Activated T-cell treated with anti-CD3 and anti-CD28 coated beads for 4 hours (primary cell): ENCODE results near the gene MIDN.
"Not testable (repeated sequence)": the region's sequence is repeated elsewhere in the genome, so short reads cannot be mapped to it uniquely, and the experiment has no call there.

Source experiments
- DNase-seq: peaks from one replicate; pipeline ENCODE4 v3.0.0-alpha.2; 2020

MIDN gene

DNA sequence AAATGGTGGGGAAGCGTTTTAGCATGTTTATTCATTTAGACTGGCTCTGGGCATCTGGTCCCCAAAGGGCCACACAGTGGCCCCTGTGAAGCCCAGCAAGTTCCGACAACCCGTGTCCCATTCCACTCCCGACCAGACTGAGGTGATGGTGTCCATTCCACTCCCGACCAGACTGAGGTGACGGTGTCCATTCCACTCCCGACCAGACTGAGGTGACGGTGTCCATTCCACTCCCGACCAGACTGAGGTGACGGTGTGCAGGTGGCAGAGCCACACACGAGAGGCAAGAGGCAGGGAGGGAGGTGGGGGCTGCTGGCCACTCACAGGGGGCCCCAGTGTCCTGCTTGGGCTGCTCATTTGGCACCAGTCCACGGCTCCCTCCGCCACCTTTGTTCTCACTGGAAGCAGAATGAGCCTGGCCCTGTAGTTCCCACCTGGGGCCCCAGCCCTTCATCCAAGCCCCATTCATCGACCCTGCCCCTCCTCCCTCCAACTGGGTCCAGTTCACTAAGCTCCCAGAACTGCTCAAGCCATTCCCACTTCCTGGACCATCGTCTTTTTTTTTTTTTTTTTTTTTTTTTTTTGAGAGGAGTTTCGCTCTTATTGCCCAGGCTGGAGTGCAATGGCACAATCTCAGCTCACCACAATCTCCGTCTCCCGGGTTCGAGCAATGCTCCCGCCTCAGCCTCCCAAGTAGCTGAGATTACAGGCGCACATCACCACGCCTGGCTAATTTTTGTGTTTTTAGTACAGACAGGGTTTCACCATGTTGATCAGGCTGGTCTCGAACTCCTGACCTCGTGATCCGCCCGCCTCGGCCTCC is 1.9 kb upstream of the MIDN start:
- DNase-seq: not testable (repeated sequence)

DNA sequence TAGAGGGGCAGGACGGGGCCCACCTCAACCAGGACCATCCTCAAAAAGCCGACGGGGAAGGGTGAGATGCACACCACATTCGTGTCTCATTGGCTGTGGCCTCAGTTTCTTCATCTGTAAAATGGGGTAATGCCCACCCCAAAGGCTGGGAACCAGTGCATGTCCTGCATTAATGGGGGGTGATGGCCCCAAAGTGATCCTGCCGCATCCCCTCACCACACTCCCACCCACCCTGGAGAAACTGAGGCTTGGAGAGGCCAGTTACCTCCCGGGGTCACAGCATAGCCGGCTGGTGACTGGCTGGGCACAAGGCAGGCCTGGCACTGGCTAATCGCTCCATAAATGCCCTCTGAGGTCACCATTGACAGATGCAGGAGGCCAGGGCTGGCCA is 640 bp upstream of the MIDN start:
- no peak for DNase-seq

- DNase-seq: peak; percentile 77
These were observed 459 bp downstream of the MIDN start for GRCh38 chr19:1248786-1249297.

DNA sequence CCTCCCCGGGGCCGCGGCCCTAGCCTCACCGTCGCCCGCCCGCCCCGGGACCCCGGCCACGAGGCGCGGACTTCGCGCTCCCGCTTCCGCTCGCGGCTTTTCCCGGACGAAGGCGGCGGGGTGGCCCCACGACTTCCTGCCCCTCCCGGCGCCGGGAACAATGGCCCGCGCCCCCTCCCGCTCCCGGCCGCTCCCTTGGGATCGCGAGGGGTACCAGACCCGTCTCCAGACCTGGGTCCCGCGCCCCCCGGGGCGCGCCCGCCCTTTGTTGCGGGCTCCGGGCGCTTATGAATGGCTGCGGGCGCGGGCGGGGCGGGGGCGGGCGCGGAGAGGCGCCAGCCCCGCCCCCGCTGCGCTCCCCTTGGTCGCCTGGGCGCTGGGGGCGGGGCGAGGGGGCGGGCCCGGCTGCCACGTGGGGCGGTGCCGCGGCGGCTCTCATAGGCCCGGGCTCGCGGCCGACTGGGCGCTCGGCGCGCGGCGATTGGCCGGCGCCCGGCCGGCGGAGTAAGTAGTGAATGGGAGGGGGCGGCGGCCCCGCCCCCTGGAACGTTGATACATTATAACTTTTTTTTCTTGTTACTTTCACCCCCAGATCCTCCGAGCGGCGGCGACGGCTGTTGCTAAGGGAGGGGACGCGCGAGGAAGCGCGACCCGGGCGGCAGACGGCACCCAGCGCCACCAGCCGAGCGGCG is 1.1 kb downstream of the MIDN start:
- DNase-seq: peak; percentile 92

- no peak for DNase-seq
These were observed 1.6 kb downstream of the MIDN start for GRCh38 chr19:1249990-1250436.

DNA sequence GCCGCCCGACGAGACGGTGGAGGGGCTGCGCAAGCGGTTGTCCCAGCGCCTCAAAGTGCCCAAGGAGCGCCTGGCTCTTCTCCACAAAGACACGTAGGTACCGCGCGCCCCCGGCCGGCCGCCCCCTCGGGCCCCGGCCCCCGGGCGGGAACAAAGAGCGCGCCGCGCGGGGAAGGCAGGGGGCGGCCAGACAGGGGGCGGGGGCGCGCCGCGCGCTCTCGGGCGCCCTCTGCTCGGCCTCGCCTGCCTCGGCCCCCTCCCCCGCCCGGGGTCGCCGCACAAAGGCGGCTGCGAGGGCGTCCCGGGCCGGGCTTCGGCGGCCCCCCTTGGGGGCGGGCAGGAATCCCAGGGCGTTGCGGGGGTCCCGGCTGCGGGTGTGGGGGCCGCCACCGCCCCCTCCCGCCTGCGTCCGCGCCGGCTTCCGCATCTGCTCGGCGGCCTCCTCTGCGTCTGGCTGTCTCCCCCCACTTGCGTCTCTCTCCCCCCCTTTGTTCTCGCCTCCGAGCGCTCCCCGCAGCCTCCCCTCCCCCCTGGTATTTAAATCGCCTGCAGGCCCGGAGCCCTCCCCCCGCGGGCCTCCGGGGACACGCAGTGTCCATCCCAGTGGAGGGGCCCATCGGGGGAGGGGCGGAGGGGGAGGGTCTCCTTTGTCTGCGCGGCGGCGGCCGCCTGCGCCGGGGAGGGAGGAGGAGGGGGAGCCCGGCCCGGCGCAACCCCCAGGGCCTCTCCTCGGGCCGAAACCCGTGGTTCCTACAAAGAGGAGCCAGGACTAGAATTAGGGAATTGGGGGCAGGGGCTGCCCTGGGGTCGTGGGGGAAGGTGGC is 2.3 kb downstream of the MIDN start:
- DNase-seq: peak; percentile 39

GRCh38 chr19:1251330-1252220 is 3.2 kb downstream of the MIDN start:
- peak; percentile 53 for DNase-seq

- DNase-seq: peak; percentile 42
These were observed 3.9 kb downstream of the MIDN start for GRCh38 chr19:1252221-1252820.

- DNase-seq: peak; percentile 38
These were observed 4.6 kb downstream of the MIDN start for GRCh38 chr19:1252821-1253513.

DNA sequence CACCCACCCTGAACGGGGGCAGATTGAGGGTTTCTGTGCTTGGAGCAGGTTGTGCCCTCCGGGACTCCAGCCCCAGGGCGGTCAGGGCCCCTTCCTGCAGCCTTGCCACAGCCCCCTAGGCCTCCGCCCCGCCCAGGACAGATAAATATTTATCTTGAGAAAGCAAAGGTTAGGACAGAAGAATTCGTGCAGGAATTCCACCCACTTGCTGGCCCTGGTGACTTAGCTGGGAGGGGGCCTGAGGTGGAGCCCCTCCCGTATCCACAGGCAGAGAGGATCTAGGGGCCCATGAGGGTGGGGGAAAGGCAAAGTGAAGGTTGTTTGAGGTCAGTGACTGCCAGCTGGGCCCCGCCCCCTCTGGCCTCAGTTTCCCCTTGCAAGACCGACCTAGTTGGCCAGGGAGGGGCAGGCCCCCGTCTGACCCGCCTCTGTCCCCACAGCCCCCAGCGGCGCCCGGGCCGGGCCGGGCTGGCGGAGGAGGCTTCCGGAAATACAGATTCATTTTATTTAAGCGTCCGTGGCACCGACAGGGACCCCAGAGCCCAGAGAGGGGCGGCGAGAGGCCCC is 5.2 kb downstream of the MIDN start:
- DNase-seq: no peak

DNA sequence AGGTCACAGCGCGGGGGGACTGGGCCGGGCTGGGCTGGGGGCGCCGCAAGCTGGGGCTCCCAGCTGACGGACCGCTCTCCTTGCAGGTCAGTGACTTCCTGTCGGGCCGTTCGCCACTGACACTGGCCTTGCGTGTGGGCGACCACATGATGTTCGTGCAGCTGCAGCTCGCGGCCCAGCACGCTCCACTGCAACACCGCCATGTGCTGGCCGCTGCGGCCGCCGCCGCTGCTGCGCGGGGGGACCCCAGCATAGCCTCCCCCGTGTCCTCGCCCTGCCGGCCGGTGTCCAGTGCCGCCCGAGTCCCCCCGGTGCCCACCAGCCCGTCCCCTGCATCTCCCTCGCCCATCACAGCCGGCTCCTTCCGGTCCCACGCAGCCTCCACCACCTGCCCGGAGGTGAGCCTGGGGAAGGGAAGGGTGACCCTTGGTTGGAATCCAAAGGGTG is 5.7 kb downstream of the MIDN start:
- DNase-seq: no peak

DNA sequence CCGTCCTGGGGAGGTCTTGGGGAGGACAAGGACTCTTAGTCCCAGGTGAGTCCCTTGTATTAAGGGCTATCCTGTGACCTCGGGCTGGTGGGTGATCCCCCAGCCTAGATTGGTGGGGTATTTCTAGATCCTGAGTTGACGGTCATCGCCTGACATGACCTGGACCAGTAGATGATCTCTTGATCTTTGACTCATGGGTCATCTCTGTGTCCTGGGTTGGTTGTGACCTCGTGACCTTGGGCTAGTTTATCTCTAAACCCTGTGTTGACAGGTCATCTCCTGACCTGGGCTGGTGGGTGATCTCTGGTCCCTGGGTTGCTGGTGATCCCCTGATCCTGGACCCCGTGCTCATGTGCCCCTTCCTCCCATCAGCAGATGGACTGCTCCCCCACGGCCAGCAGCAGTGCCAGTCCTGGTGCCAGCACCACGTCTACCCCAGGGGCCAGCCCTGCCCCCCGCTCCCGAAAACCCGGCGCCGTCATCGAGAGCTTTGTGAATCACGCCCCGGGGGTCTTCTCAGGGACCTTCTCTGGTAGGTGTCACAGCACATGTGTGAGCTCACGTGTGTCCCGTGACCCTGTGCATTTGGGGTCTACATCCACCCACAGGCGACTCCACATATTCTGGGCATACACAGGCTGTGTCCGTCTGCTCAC is 6.3 kb downstream of the MIDN start:
- no peak for DNase-seq

DNA sequence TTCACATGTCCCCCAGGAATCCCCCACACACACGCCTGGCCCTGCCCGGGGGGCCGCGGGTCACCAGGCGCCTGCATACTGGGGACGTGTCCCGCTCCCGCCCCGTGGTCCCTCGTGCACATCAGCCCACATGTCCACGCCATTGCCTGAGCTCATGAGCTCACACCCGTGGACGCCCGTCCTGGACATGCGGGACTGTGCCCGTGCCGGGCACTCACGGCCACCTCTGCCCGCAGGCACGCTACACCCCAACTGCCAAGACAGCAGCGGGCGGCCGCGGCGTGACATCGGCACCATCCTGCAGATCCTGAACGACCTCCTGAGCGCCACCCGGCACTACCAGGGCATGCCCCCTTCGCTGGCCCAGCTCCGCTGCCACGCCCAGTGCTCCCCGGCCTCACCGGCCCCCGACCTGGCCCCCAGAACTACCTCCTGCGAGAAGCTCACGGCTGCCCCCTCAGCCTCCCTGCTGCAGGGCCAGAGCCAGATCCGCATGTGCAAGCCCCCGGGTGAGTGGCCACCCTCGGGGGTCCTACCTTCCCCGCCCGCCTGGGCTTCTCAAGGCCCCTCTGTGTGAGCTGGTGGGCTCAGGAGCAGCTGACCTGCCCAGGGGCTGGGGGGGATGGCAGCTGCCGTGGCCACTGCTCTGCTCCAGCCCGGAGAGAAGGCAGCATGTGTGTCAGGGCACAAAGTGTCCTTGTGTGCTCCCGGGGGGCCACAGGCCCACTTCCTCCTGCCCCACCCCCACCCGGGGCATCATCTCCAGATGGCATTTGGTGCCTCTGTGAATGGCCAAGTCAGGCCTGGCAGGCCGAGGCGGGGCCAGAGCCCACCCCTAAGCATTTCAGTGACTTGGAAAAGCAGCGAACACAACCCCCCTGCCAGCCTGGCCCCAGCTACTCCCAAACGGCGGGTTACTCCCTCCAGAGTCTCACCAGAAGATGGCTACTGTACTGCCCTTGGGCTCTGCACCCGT is 7.1 kb downstream of the MIDN start:
- DNase-seq: no peak

- DNase-seq: no peak
These were observed 8.5 kb downstream of the MIDN start for GRCh38 chr19:1256646-1257474.

DNA sequence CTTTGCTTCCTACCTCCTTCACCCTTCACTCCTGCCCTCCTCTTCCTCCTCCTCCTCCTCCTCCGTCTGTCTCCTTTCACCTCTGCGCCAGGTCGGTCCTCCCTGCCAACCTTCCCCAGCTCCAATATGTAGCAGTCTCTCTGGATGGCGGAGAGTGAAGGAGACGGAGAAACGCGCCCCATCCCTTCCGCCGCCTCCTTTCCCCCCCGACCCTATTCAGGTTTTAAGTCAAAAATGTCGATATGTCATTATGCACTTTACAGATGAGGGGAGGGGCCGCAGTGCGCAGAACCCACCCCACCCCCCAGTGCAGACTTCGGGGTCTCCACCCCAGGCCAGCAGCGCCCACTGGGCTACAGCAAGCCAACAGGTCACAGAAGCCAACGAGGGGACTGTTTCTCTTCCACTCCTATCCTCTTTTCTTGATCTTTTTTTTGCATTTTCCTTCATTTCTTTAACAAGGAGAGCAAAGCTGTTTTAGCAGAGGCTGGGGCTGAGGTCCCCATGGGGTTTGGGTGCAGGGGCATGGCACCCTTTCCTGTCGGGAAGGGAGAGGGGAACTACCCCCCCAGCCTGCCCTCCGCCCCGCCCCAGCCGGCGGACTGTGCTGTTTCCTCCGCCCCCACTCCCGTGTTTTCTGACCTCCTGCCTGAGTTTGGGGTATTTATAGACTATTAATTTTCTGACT is 9.2 kb downstream of the MIDN start:
- DNase-seq: no peak

DNA sequence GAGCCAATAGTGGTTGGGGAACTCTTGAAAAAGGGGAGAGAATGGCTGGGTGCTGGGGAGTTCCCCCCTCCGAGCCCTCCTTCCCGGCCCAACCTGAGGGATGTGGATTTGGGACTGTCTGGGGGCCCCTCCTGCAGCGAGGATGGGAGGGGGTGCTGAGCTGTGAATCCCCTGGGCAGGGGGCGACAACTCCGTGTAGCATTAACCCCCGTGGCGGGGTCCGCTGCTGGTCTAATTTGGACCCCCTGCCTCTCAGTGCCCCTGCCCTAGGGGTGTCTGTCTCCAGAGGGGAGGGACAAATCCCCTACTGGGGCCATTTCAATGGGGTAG is 9.7 kb downstream of the MIDN start:
- no peak for DNase-seq

DNA sequence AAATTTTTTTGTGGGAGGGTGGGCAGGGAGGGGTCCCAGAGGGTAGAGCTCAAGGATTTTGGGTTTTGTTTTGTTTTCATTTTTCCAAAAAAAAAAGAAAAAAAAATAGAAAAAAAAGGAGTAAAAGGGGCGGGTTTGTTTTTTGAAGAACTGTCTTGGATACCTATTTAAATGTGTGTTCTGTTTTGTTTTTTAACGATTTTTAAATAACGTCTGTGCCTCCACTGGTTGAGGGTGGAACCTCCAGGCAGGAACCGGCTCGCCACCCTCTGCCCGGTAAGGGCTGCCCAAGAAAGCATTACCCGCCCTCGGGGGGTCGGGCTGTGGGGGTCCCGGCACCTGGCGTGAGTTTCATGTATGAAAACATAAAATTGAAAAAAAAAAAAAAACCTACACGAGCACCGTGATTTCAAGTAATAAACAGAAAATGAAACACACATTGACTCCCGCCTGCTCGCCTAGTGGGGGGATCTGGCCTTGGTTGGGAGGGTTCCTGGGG is 10.4 kb downstream of the MIDN start:
- DNase-seq: no peak
